Stomach (tissue), 19 donors: ENCODE results near the gene IL13. TPM values are rescaled to one million over a fixed set of nuclear protein-coding genes. Genes with fewer than 3 reads are reported as not detected.
A peak's percentile ranks its signal among the peaks of the same experiment; 100 is the strongest.

ENCODE experiments used
- DNase-seq, 2 donors: peaks; one replicate each; pipeline versions ENCODE4 v3.0.0 to v3.0.0-alpha.2; 2013 to 2019
- H3K27ac ChIP-seq, 5 donors: fragments of 200-600 bp in 4 of 5; sonication (generic) in 4 of 5; one replicate each; pipeline ENCODE4 v1.5.1; 2013 to 2019; ENCODE audit warnings: mild to moderate bottlenecking in 1 of 5, moderate library complexity in 1 of 5
- H3K27me3 ChIP-seq, 3 donors: fragments of 200-600 bp; sonication (generic); one replicate each; pipeline ENCODE4 v1.5.1; 2017 to 2019; ENCODE audit warnings: mixed run types in 1 of 3
- H3K36me3 ChIP-seq, 4 donors: fragments of 200-600 bp; sonication (generic); 1 replicate in 3 of 4; 2 replicates in 1 of 4; pipeline ENCODE4 v1.5.1; 2016 to 2019
- H3K4me1 ChIP-seq, 4 donors: fragments of 200-600 bp; sonication (generic); one replicate each; pipeline ENCODE4 v1.5.1; 2016 to 2019
- H3K4me3 ChIP-seq, 4 donors: fragments of 200-600 bp; sonication (generic) in 3 of 4; one replicate each; pipeline ENCODE4 v1.5.1; 2016 to 2019; ENCODE audit warnings: mild to moderate bottlenecking in 1 of 4
- H3K9me3 ChIP-seq, 4 donors: fragments of 200-600 bp; sonication (generic); one replicate each; pipeline ENCODE4 v1.5.1; 2016 to 2019
- EP300 ChIP-seq: sonication (generic); formaldehyde crosslinking; IDR thresholded peaks from one replicate; pipeline ENCODE4 v1.6.1; 2017; ENCODE audit warnings: antibody characterized with exemption
- POLR2A ChIP-seq, 4 donors: fragments of 450-650 bp; IDR thresholded peaks; one replicate each; pipeline ENCODE4 v1.6.1; 2016; ENCODE audit warnings: antibody characterized with exemption in 4 of 4, control low read depth in 2 of 4, mild to moderate bottlenecking in 1 of 4, moderate library complexity in 1 of 4
- POLR2AphosphoS5 ChIP-seq, 3 donors: sonication (generic); formaldehyde crosslinking; IDR thresholded peaks; one replicate each; pipeline ENCODE4 v1.6.1; 2016; ENCODE audit warnings: antibody characterized with exemption in 3 of 3
- WGBS, 5 donors: extraction: QIAGEN DNeasy Blood & Tissue Kit in 3 of 5; methylation state at CpG; one replicate each; pipeline versions ENCODE4 v1.1.5 to v1.1.7; 2013 to 2018; 5-methylcytosine and 5-hydroxymethylcytosine counted together
- intact Hi-C: fragments of 100-400 bp; cut with DNase I; formaldehyde crosslinking; loops from one replicate; pipeline ENCODE4 v1.15.1; 2023; ENCODE audit warnings: low total_unique reads
- long read RNA-seq, 10 donors: transcript quantifications; one replicate each; lab custom pipeline, GENCODE V29; 2026
- polyA plus RNA-seq, 3 donors: library from polyadenylated mRNA; stranded (reverse); fragments of 200-250 nt; gene quantifications; one replicate each; pipeline ENCODE4 v1.2.3, GENCODE V29; 2013
- total RNA-seq, 5 donors: library from RNA; depleted of rRNA; stranded (reverse); fragments of >200 nt; gene quantifications; one replicate each; pipeline versions ENCODE4 v1.1.0 to v1.2.3, GENCODE V29; 2014 to 2016
- TF ChIP-seq, protein P1 (sequence below), 7 experiments: fragments of 450-650 bp in 4 of 7; fragments of 200-600 bp in 3 of 7; sonication (generic) in 3 of 7; IDR thresholded peaks; one replicate each; pipeline ENCODE4 v1.5.1; 2016 to 2019; ENCODE audit warnings: antibody characterized with exemption in 7 of 7, control low read depth in 2 of 7, mild to moderate bottlenecking in 1 of 7
- donor health status: healthy with polysubstance abuse.
- donor health status: Bipolar disorder and iron deficiency.
- donor health status: healthy.

IL13 gene
- total RNA-seq = under 1 TPM in 1 of 5 donors, not detected in 4; 0.55 TPM
- polyA plus RNA-seq = not detected
- long read RNA-seq, donor 1 = 0 reads
- long read RNA-seq, donor 2 = 0 reads
- long read RNA-seq, donor 3 = 0 reads
- long read RNA-seq, donor 4 = 0 reads
- long read RNA-seq, donor 5 = 0 reads
- long read RNA-seq, donor 6 = 0 reads
- long read RNA-seq, donor 7 = 0 reads
- long read RNA-seq, donor 8 = 0 reads
- long read RNA-seq, donor 9 = 0 reads
- long read RNA-seq, donor 10 = 0 reads

DNA sequence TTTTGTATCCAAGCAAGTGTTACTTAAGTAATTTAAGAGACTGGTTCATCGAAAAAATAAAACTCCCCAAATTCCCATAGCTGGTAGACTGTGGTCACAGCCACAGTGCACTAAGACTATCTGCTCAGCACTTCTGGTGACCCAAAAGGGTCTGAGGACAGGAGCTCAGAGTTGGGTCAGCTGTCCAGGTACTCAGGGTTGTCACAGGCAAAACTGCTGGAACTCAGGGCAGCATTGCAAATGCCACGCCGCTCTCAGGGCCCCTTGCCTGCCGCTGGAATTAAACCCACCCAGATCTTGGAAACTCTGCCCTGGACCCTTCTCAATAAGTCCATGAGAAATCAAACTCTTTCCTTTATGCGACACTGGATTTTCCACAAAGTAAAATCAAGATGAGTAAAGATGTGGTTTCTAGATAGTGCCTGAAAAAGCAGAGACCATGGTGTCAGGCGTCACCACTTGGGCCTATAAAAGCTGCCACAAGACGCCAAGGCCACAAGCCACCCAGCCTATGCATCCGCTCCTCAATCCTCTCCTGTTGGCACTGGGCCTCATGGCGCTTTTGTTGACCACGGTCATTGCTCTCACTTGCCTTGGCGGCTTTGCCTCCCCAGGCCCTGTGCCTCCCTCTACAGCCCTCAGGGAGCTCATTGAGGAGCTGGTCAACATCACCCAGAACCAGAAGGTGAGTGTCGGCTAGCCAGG, at the start of gene IL13:
Gene IL13 (plus strand): TSS at position 498 of the 705 bp plus-strand sequence. CDS start 14 bp downstream, at position 512.
- peaks cover 3 to 47% (median 25%) of the 10 kb centered on the region in 3 donors for H3K27me3 ChIP-seq
- WGBS, 5 donors = 94 to 97% (median 97%) methylated on average over 12 of the region's 12 CpGs
- DNase-seq = peak in 1 of 2 donors; percentile 8

GRCh38 chr5:132611965-132612364, 46.0 kb upstream of the IL13 start:
- H3K9me3 ChIP-seq = no peaks in the 10 kb centered on the region
- DNase-seq = no peak
- no peaks in the 10 kb centered on the region for H3K27me3 ChIP-seq
- no peak overlapping the region for H3K4me3 ChIP-seq
- intact Hi-C loops = no loop called here
- TF ChIP-seq POLR2A (IDR thresholded peaks at IDR 0.05) = no peak
- TF ChIP-seq, protein P1, sequence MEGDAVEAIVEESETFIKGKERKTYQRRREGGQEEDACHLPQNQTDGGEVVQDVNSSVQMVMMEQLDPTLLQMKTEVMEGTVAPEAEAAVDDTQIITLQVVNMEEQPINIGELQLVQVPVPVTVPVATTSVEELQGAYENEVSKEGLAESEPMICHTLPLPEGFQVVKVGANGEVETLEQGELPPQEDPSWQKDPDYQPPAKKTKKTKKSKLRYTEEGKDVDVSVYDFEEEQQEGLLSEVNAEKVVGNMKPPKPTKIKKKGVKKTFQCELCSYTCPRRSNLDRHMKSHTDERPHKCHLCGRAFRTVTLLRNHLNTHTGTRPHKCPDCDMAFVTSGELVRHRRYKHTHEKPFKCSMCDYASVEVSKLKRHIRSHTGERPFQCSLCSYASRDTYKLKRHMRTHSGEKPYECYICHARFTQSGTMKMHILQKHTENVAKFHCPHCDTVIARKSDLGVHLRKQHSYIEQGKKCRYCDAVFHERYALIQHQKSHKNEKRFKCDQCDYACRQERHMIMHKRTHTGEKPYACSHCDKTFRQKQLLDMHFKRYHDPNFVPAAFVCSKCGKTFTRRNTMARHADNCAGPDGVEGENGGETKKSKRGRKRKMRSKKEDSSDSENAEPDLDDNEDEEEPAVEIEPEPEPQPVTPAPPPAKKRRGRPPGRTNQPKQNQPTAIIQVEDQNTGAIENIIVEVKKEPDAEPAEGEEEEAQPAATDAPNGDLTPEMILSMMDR (IDR thresholded peaks at IDR 0.05) = no peak
- TF ChIP-seq POLR2AphosphoS5 (IDR thresholded peaks at IDR 0.05) = no peak
- no peak overlapping the region for H3K27ac ChIP-seq
- H3K4me1 ChIP-seq = peaks cover 0 to 7% (median 0%) of the 10 kb centered on the region in 4 donors
- 95 to 100% (median 97%) methylated on average over 2 of the region's 2 CpGs for WGBS, 5 donors
- peaks cover 12 to 91% (median 87%) of the 10 kb centered on the region in 4 donors for H3K36me3 ChIP-seq

More for the DNA sequence above, at the start of gene IL13:
- H3K4me1 ChIP-seq = peaks cover 14 to 17% (median 14%) of the 10 kb centered on the region in 4 donors
- TF ChIP-seq POLR2A (IDR thresholded peaks at IDR 0.05) (no peak), EP300 (no peak), POLR2AphosphoS5 (IDR thresholded peaks at IDR 0.05) (no peak)
- TF ChIP-seq, protein P1 (IDR thresholded peaks at IDR 0.05) = no peak
- H3K27ac ChIP-seq = no peak within 1 kb of the TSS
- intact Hi-C loops = no loop called here
- H3K9me3 ChIP-seq = no peaks in the 10 kb centered on the region
- no peak within 1 kb of the TSS for H3K4me3 ChIP-seq
- no peaks in the 10 kb centered on the region for H3K36me3 ChIP-seq

- TF ChIP-seq POLR2AphosphoS5 (IDR thresholded peaks at IDR 0.05) = no peak
- TF ChIP-seq, protein P1 (IDR thresholded peaks at IDR 0.05) = no peak
- no peak for TF ChIP-seq POLR2A (IDR thresholded peaks at IDR 0.05)
- TF ChIP-seq EP300 = no peak
- WGBS, 5 donors = 56 to 74% (median 58%) methylated on average over 1 of the region's 1 CpG
- intact Hi-C loops = no loop called here
- Histone ChIP-seq H3K4me1 (peaks cover 0 to 7% (median 0%) of the 10 kb centered on the region in 4 donors), H3K9me3 (no peaks in the 10 kb centered on the region), H3K27ac (no peak overlapping the region), H3K36me3 (peaks cover 16 to 91% (median 88%) of the 10 kb centered on the region in 4 donors), H3K4me3 (no peak overlapping the region), H3K27me3 (no peaks in the 10 kb centered on the region)
- DNase-seq = no peak
Measured at GRCh38 chr5:132612846-132613245, 45.1 kb upstream of the IL13 start.

DNA sequence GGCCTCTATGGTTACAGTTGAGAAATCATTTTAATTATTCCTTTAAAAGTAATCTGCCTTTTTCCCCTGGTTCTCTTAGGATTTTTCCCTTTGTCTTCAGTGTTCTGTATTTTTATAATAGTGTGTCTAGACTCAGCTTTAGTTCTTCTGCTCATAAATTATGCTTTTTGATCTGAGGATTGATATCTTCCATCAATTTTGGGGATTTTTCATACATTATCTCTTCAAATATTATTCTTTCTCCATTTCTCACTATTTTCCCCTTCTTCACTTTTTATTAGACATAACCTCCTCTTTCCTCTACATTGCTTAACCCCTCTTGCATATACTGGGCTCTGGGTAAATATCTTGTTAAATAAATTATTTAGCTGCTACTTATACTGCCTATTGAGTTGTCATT, 36.3 kb upstream of the IL13 start:
- no peak for TF ChIP-seq EP300
- no peak for TF ChIP-seq POLR2A (IDR thresholded peaks at IDR 0.05)
- TF ChIP-seq POLR2AphosphoS5 (IDR thresholded peaks at IDR 0.05) = no peak
- TF ChIP-seq, protein P1 (IDR thresholded peaks at IDR 0.05) = no peak
- Histone ChIP-seq H3K4me1 (peaks cover 6 to 13% (median 8%) of the 10 kb centered on the region in 4 donors), H3K27me3 (no peaks in the 10 kb centered on the region), H3K9me3 (no peaks in the 10 kb centered on the region), H3K27ac (no peak overlapping the region), H3K4me3 (no peak overlapping the region), H3K36me3 (peaks cover 11 to 74% (median 58%) of the 10 kb centered on the region in 4 donors)
- no peak for DNase-seq
- intact Hi-C loops = no loop called here
